HG02571 (cell line): ENCODE results near the gene ZCCHC13.
"Not testable (repeated sequence)": the region's sequence is repeated elsewhere in the genome, so short reads cannot be mapped to it uniquely, and the experiment has no call there.

ENCODE experiments used
- ATAC-seq: cut with Tn5 transposase; IDR thresholded peaks from one replicate; pipeline ENCODE4 v1.9.1; 2021; ENCODE audit warnings: mild to moderate bottlenecking, moderate library complexity; ENCODE audit not compliant: unreplicated experiment

Gene ZCCHC13

DNA sequence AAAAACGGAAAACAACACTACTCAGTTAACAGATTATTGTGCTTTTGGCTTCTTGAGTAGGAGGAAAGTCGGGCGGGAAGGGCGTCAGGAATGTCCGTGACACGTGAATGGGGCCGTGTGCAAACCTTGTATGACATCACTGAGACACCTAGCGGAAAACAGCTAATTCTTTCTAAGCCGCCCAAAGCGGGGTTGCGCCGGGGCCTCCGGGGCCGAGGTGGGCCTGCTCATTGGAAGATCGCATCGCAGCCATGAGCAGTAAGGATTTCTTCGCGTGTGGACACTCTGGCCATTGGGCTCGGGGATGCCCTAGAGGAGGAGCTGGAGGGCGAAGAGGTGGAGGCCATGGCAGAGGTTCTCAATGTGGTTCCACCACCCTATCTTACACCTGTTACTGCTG lies at the start of gene ZCCHC13:
TSS of gene ZCCHC13 (plus strand) at position 165 of the 400 bp plus-strand sequence. CDS start at position 252, 87 bp downstream.
- ATAC-seq = no peak

DNA sequence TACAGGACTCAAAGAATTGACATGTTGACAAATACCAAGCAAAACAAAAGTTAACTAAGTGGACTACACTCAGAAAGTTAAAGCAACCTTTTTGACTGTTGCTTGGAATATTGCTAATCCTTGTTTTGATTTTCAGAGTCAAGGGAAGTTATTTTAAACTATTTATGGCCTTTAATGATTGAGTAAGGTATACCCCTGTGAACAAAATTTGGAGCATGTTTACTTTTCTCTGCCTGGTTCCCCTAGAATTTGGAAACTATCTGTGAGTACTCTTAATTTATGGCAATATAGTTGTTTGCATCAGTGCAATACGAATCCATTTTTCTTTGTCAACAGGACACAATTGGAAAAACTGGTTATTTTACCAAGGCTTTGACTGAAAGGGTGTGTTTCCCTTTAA lies 45.9 kb upstream of the ZCCHC13 start:
- not testable (repeated sequence) for ATAC-seq

DNA sequence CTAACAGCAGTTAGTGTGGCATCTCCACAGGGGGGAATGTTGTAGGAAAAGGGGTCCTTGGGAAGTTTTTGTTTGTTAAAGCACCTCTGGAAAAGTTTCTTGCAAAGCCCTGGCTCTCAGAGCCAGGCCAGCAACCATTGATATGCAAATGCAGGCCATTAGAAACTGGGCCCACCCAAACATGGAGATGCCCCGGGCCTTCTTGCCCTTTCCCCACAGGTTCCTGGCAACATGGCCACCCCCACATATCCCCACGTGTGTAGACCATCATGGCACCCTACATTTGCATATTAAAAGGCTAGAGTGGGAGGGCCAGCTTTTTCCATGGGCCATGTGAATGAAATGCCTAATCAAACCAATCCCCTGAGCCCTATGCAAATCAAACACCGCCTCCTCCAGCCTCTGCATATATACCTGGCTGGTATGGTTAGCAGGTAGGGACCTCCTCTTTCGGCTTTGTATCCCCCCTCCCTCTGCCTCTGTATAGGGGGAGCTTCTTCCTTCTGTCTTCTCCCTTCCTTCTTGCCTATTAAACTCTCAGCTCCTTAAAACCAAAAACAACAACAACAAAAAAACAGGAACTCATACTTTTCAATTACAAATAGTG lies 44.0 kb upstream of the ZCCHC13 start:
- ATAC-seq = no peak

DNA sequence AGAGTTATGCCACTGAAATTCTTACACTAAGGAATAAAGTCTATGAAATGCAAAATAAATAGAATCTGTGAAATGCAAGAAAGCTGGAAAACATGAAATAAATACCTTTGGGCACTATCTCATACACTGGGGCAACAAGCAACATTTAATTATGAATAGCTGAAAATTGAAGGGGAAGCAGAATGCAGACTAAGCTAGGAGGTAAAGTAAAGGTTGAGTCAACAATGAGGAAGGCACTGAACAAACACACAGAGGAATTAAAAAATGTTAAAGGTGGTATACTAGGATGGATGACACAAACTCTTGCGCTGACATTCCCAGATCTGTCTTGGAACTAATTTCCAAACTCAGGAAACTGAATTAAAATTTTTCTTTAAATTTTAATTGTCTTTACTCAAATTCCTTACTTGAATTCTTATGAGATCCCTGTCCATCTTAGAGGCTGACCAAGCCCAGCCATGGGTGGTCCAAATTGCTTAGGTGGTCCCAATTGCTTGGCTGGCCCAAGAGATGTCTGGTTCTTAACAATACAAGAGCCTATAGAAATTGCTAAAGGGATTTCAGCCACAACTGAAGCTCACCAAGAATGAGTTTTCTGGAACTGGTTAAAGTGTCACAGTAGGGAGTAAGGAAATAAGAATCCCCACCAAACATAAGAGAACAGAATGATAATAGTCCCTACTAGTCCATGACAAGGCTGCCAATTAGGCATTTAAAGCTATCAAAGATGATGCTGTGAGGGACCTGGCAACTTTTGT lies 41.3 kb upstream of the ZCCHC13 start:
- ATAC-seq = no peak

DNA sequence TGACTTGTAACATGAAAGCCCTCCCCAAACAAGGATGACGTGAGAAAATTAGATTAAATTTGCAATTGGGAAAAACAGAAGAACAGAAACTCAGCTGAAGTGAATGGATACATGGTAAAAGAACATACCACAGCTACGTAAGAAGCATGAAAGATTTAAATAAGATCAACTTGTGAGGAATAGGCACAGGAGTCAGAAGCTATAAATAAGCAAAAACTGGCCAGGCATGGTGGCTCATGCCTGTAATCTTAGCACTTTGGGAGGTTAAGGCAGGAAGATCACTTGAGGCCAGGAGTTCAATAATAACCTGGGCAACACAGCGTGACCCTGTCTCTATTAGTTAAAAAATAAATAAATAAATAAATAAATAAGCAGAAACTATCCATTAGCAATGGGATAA lies 33.6 kb upstream of the ZCCHC13 start:
- ATAC-seq = no peak

DNA sequence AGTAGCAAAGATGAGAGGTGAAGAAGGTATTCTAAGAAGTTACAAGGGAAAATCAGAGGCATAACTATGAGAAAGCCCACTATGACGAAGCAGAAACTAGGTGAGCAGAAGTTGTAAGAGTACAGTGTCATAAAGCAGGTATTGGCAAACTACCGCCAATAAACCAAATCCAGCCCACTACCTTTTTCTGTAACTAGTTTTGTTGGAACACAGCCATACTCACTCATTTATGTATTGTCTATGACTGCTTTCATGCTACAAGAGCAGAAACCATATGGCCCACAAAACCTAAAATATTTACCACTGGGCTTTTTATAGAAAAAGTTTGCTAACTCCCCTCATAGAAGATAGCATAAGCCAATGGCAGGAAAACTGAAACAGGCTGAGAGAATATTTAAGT lies 31.8 kb upstream of the ZCCHC13 start:
- ATAC-seq = peak; percentile 61

DNA sequence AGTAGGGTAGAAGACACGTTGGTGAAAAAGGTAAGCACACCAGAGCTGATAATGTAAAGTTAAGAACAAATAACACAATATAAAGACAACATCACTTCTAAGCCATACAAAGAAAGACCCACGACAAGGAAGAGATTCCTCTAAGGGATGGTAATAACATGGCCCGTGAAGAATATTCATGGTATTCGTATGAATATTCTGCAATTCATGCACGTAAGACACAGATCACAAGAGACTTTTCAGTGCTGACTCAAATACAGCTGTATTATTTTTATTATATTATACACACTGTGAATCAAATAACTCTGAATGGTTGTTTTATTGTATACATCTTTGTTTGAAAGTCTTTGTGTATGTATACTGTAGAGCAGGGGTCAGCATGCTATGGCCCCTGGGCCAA lies 29.5 kb upstream of the ZCCHC13 start:
- no peak for ATAC-seq

DNA sequence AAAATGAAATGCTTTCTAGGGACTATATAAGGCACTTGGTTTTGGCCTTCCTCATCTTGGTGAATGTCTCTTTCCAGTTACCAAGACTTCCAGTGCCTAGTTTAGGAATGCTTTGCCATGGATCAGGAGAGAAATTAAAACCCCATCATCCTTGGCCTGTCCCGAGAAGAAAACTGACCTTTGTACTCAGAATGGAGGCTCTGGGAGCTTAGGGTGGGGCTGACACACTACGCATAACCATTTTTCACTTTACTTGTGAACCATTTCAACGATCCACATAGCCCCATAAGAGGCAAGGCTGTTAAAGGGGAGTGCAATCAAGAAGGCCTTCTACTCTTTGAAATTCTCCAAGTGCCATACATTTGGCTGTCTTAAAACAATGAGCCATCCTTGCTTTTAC lies 26.7 kb upstream of the ZCCHC13 start:
- no peak for ATAC-seq

DNA sequence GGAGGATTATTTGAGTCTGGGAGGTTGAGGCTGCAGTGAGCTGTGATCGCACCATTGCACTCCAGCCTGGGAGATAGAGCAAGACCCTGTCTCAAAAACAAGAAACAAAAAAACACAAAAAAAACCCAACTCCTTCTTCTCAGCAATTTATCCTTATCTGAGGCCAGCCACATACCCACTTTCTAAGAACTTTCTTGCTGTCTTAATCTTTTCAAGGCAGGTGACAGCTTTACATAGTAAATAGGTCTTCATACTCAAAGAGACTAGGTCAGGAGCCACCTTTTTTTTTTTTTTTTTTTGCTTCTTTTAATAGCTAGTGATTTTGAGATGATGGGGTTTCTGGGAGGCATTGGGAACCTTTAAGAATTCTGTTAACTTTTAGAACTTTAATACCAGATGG lies 26.1 kb upstream of the ZCCHC13 start:
- ATAC-seq = no peak

DNA sequence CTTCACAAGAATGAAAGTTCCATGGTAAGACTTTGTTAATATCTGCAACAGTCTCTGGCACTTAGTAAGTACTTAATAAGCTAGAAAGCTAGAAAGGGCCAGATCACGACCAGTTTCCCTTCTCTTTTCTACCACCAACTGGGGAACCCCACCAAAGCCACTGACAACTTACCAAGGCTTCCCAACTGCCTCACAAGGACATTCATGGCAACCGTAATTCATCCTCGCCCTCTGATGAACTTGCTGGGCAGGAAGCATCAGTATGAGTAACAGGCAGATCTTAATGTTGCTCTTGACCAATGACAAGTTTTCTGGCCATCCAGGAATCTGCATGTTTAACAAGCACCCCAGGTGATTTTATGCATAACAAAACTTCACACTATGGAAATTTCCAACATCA lies 23.2 kb upstream of the ZCCHC13 start:
- ATAC-seq = peak; percentile 78

DNA sequence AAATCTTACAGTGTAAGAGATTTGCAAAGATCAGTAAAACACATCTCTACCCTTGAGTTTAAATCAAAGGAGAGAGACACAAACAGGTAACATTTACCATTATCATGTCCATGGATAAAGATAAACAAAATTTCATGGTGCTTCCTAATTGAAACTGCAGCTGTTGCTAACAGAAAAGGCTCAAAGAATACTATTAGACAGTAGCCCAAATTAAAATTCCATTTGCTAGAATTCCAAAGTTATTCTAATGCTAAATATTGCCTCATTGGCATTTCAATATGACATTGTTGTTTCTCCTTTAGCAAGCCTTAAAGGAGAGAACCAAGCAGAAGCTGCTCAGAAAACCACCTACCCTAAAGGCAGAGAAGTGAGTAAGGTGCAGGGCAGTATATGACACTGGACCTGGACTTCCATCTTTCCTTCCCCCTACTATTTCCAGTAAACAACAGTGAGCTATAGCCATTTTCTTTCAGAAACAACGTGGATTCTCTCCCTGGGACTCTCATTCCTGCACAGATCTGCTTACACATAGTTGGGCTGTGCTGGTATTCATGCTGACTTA lies 19.5 kb upstream of the ZCCHC13 start:
- ATAC-seq = no peak

DNA sequence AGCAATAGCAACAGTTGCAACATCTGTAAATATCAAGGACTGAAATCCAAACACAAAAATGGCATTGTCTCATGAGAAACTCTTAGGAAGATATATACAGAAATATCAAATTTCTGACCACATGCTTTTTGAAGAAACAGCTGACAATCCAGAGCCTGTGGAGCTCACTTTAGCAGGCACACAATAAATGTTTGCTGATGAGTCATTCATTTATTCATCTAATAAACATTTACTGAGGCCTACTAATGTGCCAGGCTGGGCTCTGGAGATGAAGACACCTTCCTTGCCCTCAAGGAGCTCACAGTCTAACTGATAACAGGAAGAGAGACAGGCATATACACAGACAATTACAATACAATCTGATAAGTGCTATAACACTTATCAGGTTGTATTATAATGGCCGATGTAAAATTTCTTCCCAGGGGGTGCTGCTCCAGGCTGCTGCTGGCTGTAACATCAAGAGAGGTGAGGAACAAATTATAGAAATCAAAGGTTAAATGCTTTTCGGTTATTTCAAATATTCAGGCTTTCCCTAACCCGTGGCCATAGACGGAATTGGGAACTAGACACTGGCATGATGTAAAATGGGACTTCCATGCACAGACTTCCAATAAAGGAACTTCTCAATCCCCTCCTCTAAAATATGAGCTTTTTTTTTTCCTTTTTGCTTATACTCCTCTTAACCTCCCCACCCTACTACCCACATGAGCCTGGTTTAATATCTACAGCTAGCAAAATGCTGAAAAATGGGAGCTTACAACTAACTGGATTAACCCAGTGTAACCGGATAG lies 16.8 kb upstream of the ZCCHC13 start:
- ATAC-seq = no peak

DNA sequence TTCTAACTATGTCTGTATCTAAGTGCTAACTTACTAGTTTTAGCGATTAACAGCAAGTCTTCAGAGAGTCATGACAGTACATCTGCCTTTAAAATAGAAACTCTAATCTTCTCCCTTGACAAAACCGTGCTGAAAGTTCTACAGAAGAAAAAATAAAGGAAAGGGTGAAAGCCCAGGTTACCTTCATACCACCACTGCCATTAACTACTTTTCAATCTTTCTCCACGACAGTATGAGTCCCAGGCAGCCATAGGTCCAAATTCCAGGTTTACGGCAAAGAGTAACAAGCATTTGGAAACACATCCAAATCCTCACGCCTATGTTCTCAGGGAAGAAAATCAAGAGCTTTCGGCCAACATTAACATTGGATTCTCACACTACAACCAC lies 12.4 kb upstream of the ZCCHC13 start:
- no peak for ATAC-seq

DNA sequence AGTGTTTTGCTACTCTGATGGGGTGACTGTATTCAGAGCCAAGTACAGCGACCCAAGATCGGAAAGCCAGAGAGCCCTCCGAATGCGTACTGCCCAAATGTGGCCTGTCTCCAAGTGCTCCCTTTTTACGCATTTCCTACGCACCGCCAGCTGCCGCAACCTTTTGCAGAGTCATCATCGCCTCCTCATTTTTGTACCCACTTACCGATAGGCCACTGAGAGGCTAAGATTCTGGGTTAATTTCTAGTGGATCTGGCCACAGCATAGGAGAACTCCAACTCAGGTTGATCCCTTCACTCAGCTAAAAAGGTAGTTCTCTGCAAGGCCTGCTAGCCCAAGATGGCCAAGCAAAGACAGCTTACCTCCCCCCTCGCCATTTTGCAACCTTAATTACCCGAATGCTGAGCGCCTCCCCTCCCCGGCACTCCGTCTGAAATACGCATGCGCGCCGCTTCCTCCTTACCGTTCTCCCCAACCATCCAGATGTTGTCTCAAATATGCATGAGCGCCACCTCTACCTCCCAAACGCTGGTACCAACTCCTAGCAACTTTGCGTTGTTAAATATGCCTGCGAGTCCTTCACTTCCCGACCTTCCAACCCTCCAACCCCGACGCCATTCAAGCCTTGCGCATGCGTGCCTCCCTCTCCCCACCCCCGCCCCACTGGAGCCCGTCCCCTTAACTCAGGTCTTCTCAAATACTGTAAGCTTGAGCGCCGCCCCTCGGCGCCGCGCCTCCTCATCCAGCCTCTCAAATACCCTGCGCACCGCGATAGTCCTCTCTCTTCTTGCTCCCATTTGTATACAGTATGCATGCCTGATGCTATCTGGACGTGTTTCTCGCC lies 11.8 kb upstream of the ZCCHC13 start:
- peak; percentile 82 for ATAC-seq

DNA sequence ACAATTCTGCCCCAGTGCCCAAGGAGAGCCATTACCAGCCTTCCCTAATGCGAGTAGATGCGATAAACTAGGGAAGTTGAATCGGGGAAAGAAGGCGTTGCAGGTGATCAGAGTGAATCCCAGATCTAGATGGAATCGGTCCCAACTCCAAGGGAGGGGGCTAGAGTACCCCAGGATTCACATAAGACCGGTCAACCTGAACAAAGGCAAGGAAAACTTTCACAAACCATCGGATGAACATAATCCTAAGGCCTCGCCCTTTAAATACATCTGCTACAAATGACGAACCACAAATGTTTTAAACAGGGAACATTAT lies 11.2 kb upstream of the ZCCHC13 start:
- ATAC-seq = no peak

DNA sequence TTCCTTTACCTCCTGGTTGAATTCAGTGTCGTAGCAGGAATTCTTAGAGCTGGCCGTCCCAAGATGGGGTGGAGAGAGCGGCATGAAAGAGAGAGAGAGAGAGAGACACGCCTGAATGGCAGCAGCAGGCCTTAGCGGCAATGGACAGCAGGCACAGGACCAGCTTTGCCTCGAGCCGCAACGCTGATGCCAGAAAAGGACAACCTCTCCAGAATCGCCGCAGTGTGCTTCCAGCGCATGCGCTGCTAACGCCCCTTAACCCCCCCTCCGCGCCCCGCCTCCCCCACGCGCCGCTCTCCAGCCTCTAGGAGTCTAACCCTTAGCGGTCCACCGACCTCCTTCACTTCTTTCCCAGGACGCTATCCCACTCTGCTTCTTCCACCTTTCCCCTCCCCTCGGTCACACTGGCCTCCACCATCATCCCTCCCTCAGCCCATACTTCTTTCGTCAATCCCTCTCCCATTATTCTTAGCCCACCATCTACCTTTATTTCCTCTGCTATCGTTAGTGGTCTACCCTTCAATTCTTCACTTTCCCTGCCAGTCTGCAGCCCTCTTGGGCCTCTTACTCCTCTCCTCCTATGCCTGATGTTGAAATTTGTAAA lies 10.5 kb upstream of the ZCCHC13 start:
- no peak for ATAC-seq

DNA sequence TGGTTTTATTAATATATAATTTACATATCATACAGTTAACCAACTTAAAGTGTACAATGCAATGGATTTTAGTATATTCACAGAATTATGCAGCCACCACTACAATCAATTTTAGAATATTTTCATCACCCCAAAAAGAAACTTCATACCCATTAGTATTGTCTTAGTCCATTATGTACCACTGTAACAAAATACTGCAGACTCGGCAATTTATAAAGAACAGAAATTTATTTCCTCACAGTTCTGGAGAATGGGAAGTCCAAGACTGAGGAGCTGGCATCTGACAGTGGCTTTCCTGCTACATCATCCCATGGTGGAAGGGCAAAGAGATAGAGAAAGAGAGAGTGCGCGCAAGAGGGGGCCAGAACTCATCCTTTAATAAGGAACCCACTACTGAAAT lies 8.9 kb upstream of the ZCCHC13 start:
- no peak for ATAC-seq

DNA sequence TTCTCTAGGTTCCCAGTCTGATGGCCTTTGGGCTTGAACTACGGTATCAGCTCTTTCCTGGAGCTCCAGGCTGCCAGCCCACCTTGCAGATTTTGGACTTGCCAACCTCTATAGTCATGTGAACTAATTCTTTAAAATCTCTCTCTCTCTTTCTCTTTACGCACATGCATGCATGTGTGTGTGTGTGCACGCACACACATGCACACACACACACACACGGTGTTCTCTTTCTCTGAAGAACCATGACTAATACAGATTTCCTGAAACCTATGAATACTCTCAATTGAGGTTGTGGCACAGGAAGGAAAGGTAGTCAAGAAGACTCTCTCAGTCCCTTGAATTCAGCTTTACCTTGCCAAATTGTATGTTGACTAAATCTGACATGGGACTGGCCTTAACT lies 6.2 kb upstream of the ZCCHC13 start:
- no peak for ATAC-seq

DNA sequence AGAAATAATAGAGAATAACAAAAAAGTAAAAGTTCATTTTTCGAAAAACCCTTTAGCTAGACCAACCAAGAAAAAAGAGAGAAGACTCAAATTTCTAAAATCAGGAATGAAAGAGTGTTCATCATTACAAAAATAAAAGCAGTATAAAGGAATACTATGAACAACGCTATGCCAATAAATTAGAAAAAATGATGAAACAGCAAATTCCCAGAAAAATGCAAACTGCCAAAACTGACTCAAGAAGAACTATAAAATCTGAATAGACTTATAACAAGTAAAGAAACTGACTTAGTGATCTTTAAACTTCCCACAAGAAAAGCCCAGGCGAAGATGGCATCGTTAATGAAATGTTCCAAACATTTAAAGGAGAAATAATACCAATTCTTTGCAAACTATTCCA lies 3.1 kb upstream of the ZCCHC13 start:
- ATAC-seq = no peak

DNA sequence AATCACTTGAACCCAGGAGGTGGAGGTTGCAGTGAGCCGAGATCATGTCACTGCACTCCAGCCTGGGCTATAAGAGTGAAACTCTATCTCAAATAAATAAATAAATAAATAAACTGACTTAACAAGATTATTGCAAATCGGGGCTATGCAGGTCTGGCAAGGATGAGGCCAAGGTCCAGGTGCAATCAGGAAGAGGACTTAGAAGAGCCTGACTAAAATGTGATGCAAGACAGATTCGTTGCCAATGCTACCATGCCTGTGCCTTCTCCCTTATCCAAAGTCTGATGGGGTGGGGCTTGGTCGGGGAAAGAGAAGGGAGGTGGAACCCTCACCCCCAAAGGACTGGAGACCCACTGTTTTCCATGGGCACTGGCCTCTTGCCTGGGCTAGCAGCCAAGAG lies 14.7 kb downstream of the ZCCHC13 start:
- ATAC-seq = no peak

DNA sequence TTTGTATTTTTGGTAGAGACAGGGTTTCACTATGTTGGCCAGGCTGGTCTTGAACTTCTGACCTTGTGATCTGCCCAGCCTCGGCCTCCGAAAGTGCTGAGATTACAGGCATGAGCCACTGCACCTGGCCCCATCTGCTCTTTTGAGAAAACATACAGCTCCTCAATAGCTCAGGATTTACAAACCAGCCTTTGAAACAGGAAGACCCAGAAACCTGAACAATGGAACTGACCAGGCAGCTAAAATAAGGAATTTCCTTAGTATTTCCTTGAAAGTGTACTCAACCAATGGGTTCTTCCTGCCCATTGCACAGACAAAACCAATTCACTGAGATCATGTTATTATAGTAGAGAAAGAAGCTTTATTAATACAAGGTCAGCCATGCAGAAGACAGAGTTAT lies 15.3 kb downstream of the ZCCHC13 start:
- ATAC-seq = not testable (repeated sequence)
